GM12872 (cell line): Measurements from ENCODE around the gene RASGEF1C.

ENCODE experiments used
- TF ChIP-seq, protein P1 (sequence below): IDR thresholded peaks from 3 replicates; pipeline ENCODE4 v1.5.1; 2011; ENCODE audit warnings: low read depth, mild to moderate bottlenecking, low read length, moderate library complexity; ENCODE audit not compliant: insufficient read depth

RASGEF1C gene

DNA sequence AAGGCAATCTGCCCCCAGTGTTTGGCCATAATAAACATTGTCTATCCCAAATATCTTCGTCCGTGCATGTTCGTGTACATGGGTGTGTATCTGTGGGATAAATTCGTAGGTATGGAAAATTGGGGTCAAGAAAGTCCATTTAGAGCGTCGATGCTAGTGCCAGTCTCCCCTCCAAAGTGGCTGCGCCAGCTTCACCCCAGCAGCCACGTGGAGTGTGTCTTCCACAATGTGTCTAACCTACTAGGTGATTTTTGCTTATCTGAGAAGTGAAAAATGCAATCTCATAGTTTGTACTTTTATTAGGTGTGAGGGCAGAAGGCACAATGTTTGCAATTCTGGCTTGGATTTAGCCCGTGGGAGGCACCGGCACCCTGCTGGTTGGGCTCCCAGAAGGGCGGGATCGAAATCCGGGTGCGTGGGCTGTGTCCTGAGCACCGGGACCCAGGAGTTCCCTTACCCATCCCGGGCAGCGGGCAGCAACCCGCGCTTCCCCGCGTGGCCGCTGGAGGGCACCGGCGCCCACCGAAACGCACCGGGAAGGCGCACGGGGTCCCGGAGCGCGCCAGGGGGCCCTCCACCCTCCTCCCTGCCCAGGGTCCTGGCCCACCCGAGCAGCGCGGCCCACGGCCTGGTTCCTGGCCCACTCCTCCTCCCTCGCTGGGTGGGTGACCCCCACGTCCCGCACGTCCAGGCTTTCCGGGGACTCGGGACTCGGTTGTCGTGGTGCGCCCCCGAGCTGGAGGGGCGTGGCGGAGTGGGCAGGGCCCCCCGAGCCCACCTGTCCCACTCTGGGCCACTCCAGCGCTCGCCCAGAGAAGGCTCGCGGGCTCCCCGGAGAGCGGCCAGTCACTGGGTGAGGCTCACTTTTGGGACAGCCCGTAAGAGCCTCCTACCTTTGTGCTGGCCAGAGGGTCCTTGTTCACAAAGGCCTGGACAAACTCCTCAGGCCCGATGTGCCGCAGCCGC lies 82.0 kb downstream of the RASGEF1C start:
- TF ChIP-seq, protein P1, sequence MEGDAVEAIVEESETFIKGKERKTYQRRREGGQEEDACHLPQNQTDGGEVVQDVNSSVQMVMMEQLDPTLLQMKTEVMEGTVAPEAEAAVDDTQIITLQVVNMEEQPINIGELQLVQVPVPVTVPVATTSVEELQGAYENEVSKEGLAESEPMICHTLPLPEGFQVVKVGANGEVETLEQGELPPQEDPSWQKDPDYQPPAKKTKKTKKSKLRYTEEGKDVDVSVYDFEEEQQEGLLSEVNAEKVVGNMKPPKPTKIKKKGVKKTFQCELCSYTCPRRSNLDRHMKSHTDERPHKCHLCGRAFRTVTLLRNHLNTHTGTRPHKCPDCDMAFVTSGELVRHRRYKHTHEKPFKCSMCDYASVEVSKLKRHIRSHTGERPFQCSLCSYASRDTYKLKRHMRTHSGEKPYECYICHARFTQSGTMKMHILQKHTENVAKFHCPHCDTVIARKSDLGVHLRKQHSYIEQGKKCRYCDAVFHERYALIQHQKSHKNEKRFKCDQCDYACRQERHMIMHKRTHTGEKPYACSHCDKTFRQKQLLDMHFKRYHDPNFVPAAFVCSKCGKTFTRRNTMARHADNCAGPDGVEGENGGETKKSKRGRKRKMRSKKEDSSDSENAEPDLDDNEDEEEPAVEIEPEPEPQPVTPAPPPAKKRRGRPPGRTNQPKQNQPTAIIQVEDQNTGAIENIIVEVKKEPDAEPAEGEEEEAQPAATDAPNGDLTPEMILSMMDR: peak; percentile 69

- TF ChIP-seq, protein P1: no peak
Observed at GRCh38 chr5:180122875-180123274, 86.1 kb downstream of the RASGEF1C start.

DNA sequence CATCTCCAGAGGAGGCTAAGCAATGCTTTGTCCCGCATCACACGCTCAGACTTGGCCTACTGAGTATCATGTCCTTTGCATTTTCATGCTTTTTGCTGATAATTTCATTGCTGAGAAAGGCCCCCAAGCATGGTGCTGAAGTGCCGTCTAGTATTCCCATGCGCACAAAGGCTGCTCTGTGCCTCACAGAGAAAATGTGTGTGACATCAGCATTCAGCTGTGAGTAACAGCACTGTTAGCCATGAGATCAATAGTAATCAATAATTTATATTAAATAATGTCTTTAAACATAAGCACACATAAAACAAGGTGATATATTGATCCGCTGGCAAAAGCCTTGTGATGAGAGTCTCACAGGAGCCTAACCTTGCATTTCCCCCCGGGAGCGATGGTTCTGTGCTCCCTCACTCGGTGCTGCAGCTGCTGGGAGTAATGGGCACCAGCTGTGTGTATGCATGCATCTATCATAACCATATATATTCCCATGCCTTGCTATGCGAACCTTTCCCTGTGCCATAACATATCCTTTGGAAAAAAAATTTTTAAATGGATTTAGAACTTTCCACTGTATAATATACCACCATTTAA lies 87.1 kb downstream of the RASGEF1C start:
- TF ChIP-seq, protein P1: no peak

GRCh38 chr5:180120237-180121101 lies 88.5 kb downstream of the RASGEF1C start:
- TF ChIP-seq, protein P1: no peak

DNA sequence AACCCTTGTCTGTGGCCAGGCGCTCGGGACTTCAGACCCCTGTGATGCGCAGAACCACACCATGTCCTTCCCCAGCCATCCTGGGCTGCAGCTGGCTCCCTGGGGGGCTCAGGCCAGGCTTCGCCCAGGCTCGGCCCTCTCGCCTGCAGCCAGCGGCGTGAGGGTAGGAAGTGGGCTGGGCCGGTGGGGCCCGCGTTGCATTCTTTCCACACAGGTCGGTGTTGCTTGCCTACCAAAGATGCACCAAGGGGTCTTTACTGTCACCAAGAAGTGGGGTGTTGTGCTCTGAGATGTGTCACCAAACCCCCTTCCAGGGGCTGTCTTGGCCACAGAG lies 89.1 kb downstream of the RASGEF1C start:
- TF ChIP-seq, protein P1: no peak

- TF ChIP-seq, protein P1: no peak
Observed at GRCh38 chr5:180119031-180119902, 89.7 kb downstream of the RASGEF1C start.
